SK-N-SH treated with all-trans-retinoic acid at 6 μM for 48 hours (cell line): ENCODE measurements around the gene ZNF575.

ENCODE experiments used
- ATAC-seq: fragments of 200-7000 bp; cut with Tn5 transposase; 3 replicates; pipeline ENCODE4 v1.9.1; 2020; ENCODE audit warnings: mild to moderate bottlenecking, moderate library complexity
- BACH2 ChIP-seq: fragments of 250-450 bp; sonication (Bioruptor Pico); IDR thresholded peaks from 2 replicates; pipeline ENCODE4 v1.9.0; 2021; ENCODE audit warnings: mild to moderate bottlenecking, borderline replicate concordance
- CSDC2 ChIP-seq: fragments of 250-450 bp; sonication (Bioruptor Pico); IDR thresholded peaks from 2 replicates; pipeline ENCODE4 v1.5.0; 2020; ENCODE audit warnings: mild to moderate bottlenecking, moderate library complexity
- ESRRG ChIP-seq: fragments of 250-450 bp; sonication (Bioruptor Pico); IDR thresholded peaks from 2 replicates; pipeline ENCODE4 v1.6.1; 2021; ENCODE audit warnings: mild to moderate bottlenecking
- GLIS3 ChIP-seq: fragments of 250-450 bp; sonication (Bioruptor Pico); IDR thresholded peaks from 2 replicates; pipeline ENCODE4 v1.5.0; 2020; ENCODE audit warnings: mild to moderate bottlenecking, moderate library complexity
- ISL1 ChIP-seq: fragments of 250-450 bp; sonication (Bioruptor Pico); IDR thresholded peaks from 2 replicates; pipeline ENCODE4 v2.1.2; 2022; ENCODE audit warnings: mild to moderate bottlenecking, moderate library complexity
- OSR1 ChIP-seq: fragments of 250-450 bp; sonication (Bioruptor Pico); IDR thresholded peaks from 2 replicates; pipeline ENCODE4 v1.8.0; 2022; ENCODE audit warnings: moderate library complexity, mild to moderate bottlenecking, inconsistent platforms
- PPARA ChIP-seq: fragments of 250-450 bp; sonication (Bioruptor Pico); IDR thresholded peaks from 2 replicates; pipeline ENCODE4 v1.5.0; 2020; ENCODE audit warnings: mild to moderate bottlenecking, borderline replicate concordance
- RARB ChIP-seq: fragments of 250-450 bp; sonication (Bioruptor Pico); IDR thresholded peaks from 2 replicates; pipeline ENCODE4 v1.8.0; 2021; ENCODE audit warnings: mild to moderate bottlenecking, moderate library complexity
- SNAI2 ChIP-seq: fragments of 250-450 bp; sonication (Bioruptor Pico); IDR thresholded peaks from 2 replicates; pipeline ENCODE4 v1.5.0; 2020; ENCODE audit warnings: mild to moderate bottlenecking, moderate library complexity
- TCF4 ChIP-seq: fragments of 250-450 bp; sonication (Bioruptor Pico); IDR thresholded peaks from 2 replicates; pipeline ENCODE4 v1.8.0; 2021; ENCODE audit warnings: mild to moderate bottlenecking, moderate library complexity, borderline replicate concordance
- ZC3H10 ChIP-seq: fragments of 250-450 bp; sonication (Bioruptor Pico); IDR thresholded peaks from 2 replicates; pipeline ENCODE4 v1.5.1; 2021; ENCODE audit warnings: mild to moderate bottlenecking, moderate library complexity
- ZFP3 ChIP-seq: fragments of 250-450 bp; sonication (Bioruptor Pico); IDR thresholded peaks from 2 replicates; pipeline ENCODE4 v1.5.0; 2020; ENCODE audit warnings: mild to moderate bottlenecking, moderate library complexity
- ZFP30 ChIP-seq: fragments of 450-650 bp; formaldehyde crosslinking; IDR thresholded peaks from 2 replicates; pipeline ENCODE4 v1.5.0; 2022; ENCODE audit warnings: mild to moderate bottlenecking, moderate library complexity
- ZNF565 ChIP-seq: fragments of 450-650 bp; formaldehyde crosslinking; conservative IDR thresholded peaks from 2 replicates; pipeline ENCODE4 v1.5.0; 2020; ENCODE audit warnings: low read depth, mild to moderate bottlenecking, moderate library complexity
- ZNF70 ChIP-seq: fragments of 450-650 bp; formaldehyde crosslinking; IDR thresholded peaks from 2 replicates; pipeline ENCODE4 v1.5.0; 2020; ENCODE audit warnings: mild to moderate bottlenecking, moderate library complexity
- TF ChIP-seq, protein P1 (sequence below): fragments of 250-450 bp; sonication (Bioruptor Pico); IDR thresholded peaks from 2 replicates; pipeline ENCODE4 v1.8.0; 2021; ENCODE audit warnings: low read depth, mild to moderate bottlenecking, moderate library complexity, borderline replicate concordance
- TF ChIP-seq, protein P2 (sequence below): fragments of 250-450 bp; sonication (Bioruptor Pico); IDR thresholded peaks from 2 replicates; pipeline ENCODE4 v1.5.1; 2020; ENCODE audit warnings: low read depth, mild to moderate bottlenecking, moderate library complexity
- TF ChIP-seq, protein P3 (sequence below): fragments of 250-450 bp; sonication (Bioruptor Pico); IDR thresholded peaks from 2 replicates; pipeline ENCODE4 v1.8.0; 2020; ENCODE audit warnings: mild to moderate bottlenecking, moderate library complexity, borderline replicate concordance
- TF ChIP-seq, protein P4 (sequence below): fragments of 250-450 bp; sonication (Bioruptor Pico); IDR thresholded peaks from 2 replicates; pipeline ENCODE4 v1.5.0; 2020; ENCODE audit warnings: mild to moderate bottlenecking, moderate library complexity
- TF ChIP-seq, protein P5 (sequence below): fragments of 250-450 bp; sonication (Bioruptor Pico); IDR thresholded peaks from 2 replicates; pipeline ENCODE4 v1.5.1; 2021; ENCODE audit warnings: mild to moderate bottlenecking, moderate library complexity

The ZNF575 gene

DNA sequence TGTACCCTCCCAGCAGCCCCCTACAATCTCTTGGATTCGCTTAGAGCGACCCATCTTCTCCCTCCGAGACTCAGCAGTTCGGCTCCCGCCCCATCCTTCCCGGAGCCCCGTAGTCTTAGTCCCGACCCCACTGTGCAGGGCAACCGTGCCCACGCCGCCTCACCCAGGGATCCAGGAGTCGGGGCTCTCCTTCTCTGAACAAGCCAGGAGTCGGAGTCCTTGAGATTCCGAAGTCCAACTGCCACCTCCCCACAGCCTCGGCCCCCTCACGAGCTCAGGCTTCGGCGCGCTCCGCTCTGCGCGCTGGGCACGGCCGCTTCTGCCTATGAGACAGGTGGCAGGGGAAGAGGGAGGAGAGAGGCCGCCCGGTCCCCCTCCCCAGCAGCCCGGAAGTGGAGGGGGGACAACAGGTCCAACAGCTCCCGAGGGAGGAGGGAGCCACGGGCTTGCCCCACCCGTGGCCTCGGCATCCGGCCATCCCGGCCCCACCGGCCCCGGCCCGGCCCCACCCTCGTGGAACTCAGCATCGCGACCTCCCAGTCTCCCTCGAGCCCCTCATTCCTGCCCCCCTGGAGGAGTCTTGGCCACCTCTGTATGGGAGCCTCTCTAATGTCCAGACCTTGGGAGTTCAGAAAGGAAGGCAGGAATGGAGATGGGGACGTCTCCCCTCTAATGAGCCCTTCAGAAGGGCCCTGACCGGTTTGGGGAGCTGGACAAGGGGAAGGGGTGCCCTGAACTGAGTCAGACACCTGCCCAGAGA is 28.4 kb upstream of the ZNF575 start, which contains the start of gene PHLDB3 (continued):
- TF ChIP-seq, protein P1, sequence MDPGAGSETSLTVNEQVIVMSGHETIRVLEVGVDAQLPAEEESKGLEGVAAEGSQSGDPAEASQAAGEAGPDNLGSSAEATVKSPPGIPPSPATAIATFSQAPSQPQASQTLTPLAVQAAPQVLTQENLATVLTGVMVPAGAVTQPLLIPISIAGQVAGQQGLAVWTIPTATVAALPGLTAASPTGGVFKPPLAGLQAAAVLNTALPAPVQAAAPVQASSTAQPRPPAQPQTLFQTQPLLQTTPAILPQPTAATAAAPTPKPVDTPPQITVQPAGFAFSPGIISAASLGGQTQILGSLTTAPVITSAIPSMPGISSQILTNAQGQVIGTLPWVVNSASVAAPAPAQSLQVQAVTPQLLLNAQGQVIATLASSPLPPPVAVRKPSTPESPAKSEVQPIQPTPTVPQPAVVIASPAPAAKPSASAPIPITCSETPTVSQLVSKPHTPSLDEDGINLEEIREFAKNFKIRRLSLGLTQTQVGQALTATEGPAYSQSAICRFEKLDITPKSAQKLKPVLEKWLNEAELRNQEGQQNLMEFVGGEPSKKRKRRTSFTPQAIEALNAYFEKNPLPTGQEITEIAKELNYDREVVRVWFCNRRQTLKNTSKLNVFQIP (CRISPR knock-in tag) = no peak
- TF ChIP-seq, all 23 proteins: peak for 0

DNA sequence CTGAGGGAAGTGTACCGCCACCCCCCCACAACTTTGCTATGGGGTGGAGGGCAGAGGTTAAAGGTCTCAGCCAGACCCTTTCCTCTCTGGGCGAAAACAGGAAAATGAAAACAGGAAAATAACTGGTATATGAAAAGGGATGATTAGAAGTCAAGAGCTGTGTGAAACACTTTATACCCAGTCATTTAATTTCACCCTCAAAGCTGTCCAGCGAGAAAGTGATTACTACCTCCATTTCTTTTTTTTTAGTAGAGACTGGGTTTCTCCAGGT is 27.9 kb upstream of the ZNF575 start:
- TF ChIP-seq ESRRG (CRISPR knock-in tag) (no peak), GLIS3 (CRISPR knock-in tag) (no peak), CSDC2 (no peak), ZNF565 (CRISPR knock-in tag) (no peak), BACH2 (CRISPR knock-in tag) (no peak), TCF4 (CRISPR knock-in tag) (no peak), ZFP3 (CRISPR knock-in tag) (no peak), RARB (CRISPR knock-in tag) (no peak), ZFP30 (CRISPR knock-in tag) (no peak), OSR1 (no peak), ISL1 (no peak), SNAI2 (CRISPR knock-in tag) (no peak), ZC3H10 (CRISPR knock-in tag) (no peak), PPARA (no peak)
- TF ChIP-seq, protein P1 (CRISPR knock-in tag) = no peak
- TF ChIP-seq, protein P2, sequence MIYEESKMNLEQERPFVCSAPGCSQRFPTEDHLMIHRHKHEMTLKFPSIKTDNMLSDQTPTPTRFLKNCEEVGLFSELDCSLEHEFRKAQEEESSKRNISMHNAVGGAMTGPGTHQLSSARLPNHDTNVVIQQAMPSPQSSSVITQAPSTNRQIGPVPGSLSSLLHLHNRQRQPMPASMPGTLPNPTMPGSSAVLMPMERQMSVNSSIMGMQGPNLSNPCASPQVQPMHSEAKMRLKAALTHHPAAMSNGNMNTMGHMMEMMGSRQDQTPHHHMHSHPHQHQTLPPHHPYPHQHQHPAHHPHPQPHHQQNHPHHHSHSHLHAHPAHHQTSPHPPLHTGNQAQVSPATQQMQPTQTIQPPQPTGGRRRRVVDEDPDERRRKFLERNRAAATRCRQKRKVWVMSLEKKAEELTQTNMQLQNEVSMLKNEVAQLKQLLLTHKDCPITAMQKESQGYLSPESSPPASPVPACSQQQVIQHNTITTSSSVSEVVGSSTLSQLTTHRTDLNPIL (CRISPR knock-in tag) = no peak
- TF ChIP-seq, protein P3, sequence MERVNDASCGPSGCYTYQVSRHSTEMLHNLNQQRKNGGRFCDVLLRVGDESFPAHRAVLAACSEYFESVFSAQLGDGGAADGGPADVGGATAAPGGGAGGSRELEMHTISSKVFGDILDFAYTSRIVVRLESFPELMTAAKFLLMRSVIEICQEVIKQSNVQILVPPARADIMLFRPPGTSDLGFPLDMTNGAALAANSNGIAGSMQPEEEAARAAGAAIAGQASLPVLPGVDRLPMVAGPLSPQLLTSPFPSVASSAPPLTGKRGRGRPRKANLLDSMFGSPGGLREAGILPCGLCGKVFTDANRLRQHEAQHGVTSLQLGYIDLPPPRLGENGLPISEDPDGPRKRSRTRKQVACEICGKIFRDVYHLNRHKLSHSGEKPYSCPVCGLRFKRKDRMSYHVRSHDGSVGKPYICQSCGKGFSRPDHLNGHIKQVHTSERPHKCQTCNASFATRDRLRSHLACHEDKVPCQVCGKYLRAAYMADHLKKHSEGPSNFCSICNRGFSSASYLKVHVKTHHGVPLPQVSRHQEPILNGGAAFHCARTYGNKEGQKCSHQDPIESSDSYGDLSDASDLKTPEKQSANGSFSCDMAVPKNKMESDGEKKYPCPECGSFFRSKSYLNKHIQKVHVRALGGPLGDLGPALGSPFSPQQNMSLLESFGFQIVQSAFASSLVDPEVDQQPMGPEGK (CRISPR knock-in tag) = no peak
- TF ChIP-seq, protein P4, sequence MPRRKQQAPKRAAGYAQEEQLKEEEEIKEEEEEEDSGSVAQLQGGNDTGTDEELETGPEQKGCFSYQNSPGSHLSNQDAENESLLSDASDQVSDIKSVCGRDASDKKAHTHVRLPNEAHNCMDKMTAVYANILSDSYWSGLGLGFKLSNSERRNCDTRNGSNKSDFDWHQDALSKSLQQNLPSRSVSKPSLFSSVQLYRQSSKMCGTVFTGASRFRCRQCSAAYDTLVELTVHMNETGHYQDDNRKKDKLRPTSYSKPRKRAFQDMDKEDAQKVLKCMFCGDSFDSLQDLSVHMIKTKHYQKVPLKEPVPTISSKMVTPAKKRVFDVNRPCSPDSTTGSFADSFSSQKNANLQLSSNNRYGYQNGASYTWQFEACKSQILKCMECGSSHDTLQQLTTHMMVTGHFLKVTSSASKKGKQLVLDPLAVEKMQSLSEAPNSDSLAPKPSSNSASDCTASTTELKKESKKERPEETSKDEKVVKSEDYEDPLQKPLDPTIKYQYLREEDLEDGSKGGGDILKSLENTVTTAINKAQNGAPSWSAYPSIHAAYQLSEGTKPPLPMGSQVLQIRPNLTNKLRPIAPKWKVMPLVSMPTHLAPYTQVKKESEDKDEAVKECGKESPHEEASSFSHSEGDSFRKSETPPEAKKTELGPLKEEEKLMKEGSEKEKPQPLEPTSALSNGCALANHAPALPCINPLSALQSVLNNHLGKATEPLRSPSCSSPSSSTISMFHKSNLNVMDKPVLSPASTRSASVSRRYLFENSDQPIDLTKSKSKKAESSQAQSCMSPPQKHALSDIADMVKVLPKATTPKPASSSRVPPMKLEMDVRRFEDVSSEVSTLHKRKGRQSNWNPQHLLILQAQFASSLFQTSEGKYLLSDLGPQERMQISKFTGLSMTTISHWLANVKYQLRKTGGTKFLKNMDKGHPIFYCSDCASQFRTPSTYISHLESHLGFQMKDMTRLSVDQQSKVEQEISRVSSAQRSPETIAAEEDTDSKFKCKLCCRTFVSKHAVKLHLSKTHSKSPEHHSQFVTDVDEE (CRISPR knock-in tag) = no peak
- TF ChIP-seq, protein P5, sequence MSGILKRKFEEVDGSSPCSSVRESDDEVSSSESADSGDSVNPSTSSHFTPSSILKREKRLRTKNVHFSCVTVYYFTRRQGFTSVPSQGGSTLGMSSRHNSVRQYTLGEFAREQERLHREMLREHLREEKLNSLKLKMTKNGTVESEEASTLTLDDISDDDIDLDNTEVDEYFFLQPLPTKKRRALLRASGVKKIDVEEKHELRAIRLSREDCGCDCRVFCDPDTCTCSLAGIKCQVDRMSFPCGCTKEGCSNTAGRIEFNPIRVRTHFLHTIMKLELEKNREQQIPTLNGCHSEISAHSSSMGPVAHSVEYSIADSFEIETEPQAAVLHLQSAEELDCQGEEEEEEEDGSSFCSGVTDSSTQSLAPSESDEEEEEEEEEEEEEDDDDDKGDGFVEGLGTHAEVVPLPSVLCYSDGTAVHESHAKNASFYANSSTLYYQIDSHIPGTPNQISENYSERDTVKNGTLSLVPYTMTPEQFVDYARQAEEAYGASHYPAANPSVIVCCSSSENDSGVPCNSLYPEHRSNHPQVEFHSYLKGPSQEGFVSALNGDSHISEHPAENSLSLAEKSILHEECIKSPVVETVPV (CRISPR knock-in tag) = no peak
- no peak for ATAC-seq

DNA sequence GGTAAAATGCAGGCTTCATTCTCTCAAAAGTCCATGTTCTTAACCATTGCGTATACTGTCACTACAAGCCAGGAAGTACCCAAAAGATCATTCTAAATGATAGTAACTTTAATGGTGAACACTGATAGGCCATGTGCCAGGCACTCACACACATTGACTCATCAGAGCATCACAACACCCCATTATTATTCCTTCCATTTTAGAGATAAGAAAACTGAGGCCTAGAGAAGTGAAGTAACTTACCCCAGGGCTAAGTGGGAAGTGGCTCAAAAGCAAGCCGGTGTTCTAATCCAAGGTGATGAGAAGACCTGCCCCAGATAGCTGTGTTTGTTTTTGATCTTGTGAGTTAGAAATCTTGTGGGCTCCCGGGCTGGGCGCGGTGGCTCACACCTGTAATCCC is 27.0 kb upstream of the ZNF575 start:
- ATAC-seq = no peak
- TF ChIP-seq ZFP30 (CRISPR knock-in tag) = no peak
- TF ChIP-seq ZNF565 (CRISPR knock-in tag) = no peak
- no peak for TF ChIP-seq TCF4 (CRISPR knock-in tag)
- TF ChIP-seq, protein P2 (CRISPR knock-in tag) = no peak
- TF ChIP-seq, protein P4 (CRISPR knock-in tag) = no peak
- TF ChIP-seq ZNF70 = no peak
- TF ChIP-seq, protein P3 (CRISPR knock-in tag) = no peak
- no peak for TF ChIP-seq BACH2 (CRISPR knock-in tag)
